H1 (cell line): ENCODE results near the gene NELFA. TPM values are rescaled to one million over a fixed set of nuclear protein-coding genes. Genes with fewer than 3 reads are reported as not detected.

Source experiments
- CTCF ChIA-PET: fragments of 300-600 bp; sonication (Branson Sonifier 250); formaldehyde crosslinking; loops from one replicate; lab custom pipeline; 2021; ENCODE audit not compliant: partially characterized antibody; lab: Charles Lee
- POLR2A ChIA-PET: fragments of 300-600 bp; sonication (Branson Sonifier 250); formaldehyde crosslinking; loops from one replicate; lab custom pipeline; 2021; ENCODE audit warnings: inconsistent platforms; ENCODE audit not compliant: partially characterized antibody; lab: Charles Lee
- DNase-seq, 2 experiments: peaks; one replicate each; pipeline versions ENCODE4 v3.0.0 to v3.0.0-alpha.2; 2010 to 2022; ENCODE audit warnings: low spot score in 2 of 2, low read depth in 1 of 2, mixed read lengths in 1 of 2
- FAIRE-seq: peaks from 2 replicates; lab custom pipeline; 2011; peaks lifted over from hg19 to GRCh38; lab: Jason Lieb, UNC
- H2AFZ ChIP-seq: 2 replicates; pipeline ENCODE4 v1.8.1; 2012; ENCODE audit warnings: low read length, inconsistent platforms
- H2AK5ac ChIP-seq: 2 replicates; pipeline ENCODE4 v1.6.1; 2013; ENCODE audit warnings: low read depth, low read length
- H2BK120ac ChIP-seq: replicated peaks from 2 replicates; pipeline ENCODE3; 2013; ENCODE audit warnings: low read depth, low read length, inconsistent platforms
- H2BK12ac ChIP-seq: 2 replicates; pipeline ENCODE4 v1.6.1; 2013; ENCODE audit warnings: low read depth, low read length
- H2BK15ac ChIP-seq: 2 replicates; pipeline ENCODE4 v1.6.1; 2013; ENCODE audit warnings: low read length
- H2BK20ac ChIP-seq: 2 replicates; pipeline ENCODE4 v1.6.1; 2013; ENCODE audit warnings: low read length
- H2BK5ac ChIP-seq: 2 replicates; pipeline ENCODE4 v1.6.1; 2013; ENCODE audit warnings: low read depth, low read length
- H3K14ac ChIP-seq: 2 replicates; pipeline ENCODE4 v1.6.1; 2013; ENCODE audit warnings: inconsistent platforms; ENCODE audit not compliant: insufficient read length
- H3K18ac ChIP-seq: 2 replicates; pipeline ENCODE4 v1.6.1; 2013; ENCODE audit warnings: low read length; ENCODE audit errors: extremely low read depth
- H3K23ac ChIP-seq: 2 replicates; pipeline ENCODE4 v1.6.1; 2013; ENCODE audit warnings: inconsistent platforms; ENCODE audit not compliant: insufficient read length
- H3K23me2 ChIP-seq: 2 replicates; pipeline ENCODE4 v1.6.1; 2013; ENCODE audit warnings: low read depth, low read length
- H3K27ac ChIP-seq: 2 replicates; pipeline ENCODE4 v1.6.1; 2011; ENCODE audit warnings: low read depth, low read length, inconsistent platforms
- H3K27me3 ChIP-seq, 4 experiments: replicated peaks in 1 of 4; 1 replicate in 1 of 4; 2 replicates in 3 of 4; pipeline versions ENCODE4 v1.6.1 to v1.8.1; 2011 to 2013; ENCODE audit warnings: low read length in 3 of 4, mild to moderate bottlenecking in 3 of 4, inconsistent platforms in 2 of 4, mixed read lengths in 2 of 4, moderate library complexity in 1 of 4; ENCODE audit not compliant: control insufficient read depth in 3 of 4, insufficient read depth in 3 of 4; ENCODE audit errors: extremely low read depth in 1 of 4
- H3K36me3 ChIP-seq, 4 experiments: 2 replicates each; pipeline versions ENCODE4 v1.6.1 to v1.8.1; 2011 to 2013; ENCODE audit warnings: mild to moderate bottlenecking in 4 of 4, low read length in 3 of 4, moderate library complexity in 2 of 4, control low read depth in 1 of 4, inconsistent platforms in 1 of 4; ENCODE audit not compliant: insufficient read depth in 4 of 4, control insufficient read depth in 2 of 4
- H3K4ac ChIP-seq: replicated peaks from 2 replicates; pipeline ENCODE3; 2013; ENCODE audit warnings: low read length, low read depth, mixed read lengths, inconsistent platforms; ENCODE audit not compliant: insufficient read length
- H3K4me1 ChIP-seq, 4 experiments: replicated peaks in 1 of 4; 1 replicate in 1 of 4; 2 replicates in 3 of 4; pipeline versions ENCODE4 v1.6.1 to v1.8.1; 2011 to 2013; ENCODE audit warnings: low read length in 3 of 4, inconsistent platforms in 2 of 4, mixed read lengths in 1 of 4; ENCODE audit not compliant: insufficient read depth in 4 of 4, control insufficient read depth in 3 of 4
- H3K4me2 ChIP-seq, 2 experiments: 2 replicates each; pipeline versions ENCODE4 v1.6.1 to v1.8.1; 2011 to 2013; ENCODE audit warnings: low read depth in 2 of 2, low read length in 2 of 2, control low read depth in 1 of 2, inconsistent platforms in 1 of 2, mild to moderate bottlenecking in 1 of 2; ENCODE audit not compliant: insufficient read depth in 1 of 2
- H3K4me3 ChIP-seq, 4 experiments: fragments of 200-600, 300-600 bp in 1 of 4; sonication (generic), shearing (Covaris generic), sonication (Bioruptor Twin) in 1 of 4; 2 replicates each; pipeline versions ENCODE4 v1.5.1 to v1.8.1; 2011 to 2016; ENCODE audit warnings: low read length in 4 of 4, low read depth in 3 of 4, control low read depth in 2 of 4, inconsistent platforms in 2 of 4, mild to moderate bottlenecking in 2 of 4, mixed read lengths in 1 of 4, moderate library complexity in 1 of 4; ENCODE audit not compliant: insufficient read depth in 2 of 4; ENCODE audit errors: extremely low read depth in 1 of 4
- H3K56ac ChIP-seq: replicated peaks from 2 replicates; pipeline ENCODE3; 2013; ENCODE audit warnings: low read depth, mild to moderate bottlenecking, mixed read lengths, low read length, inconsistent platforms; ENCODE audit not compliant: insufficient read length
- H3K79me1 ChIP-seq: 2 replicates; pipeline ENCODE4 v1.6.1; 2013; ENCODE audit warnings: low read depth, low read length, control low read depth
- H3K79me2 ChIP-seq, 2 experiments: 2 replicates each; pipeline versions ENCODE4 v1.6.1 to v1.8.1; 2012 to 2013; ENCODE audit warnings: low read length in 2 of 2, mild to moderate bottlenecking in 2 of 2, inconsistent platforms in 1 of 2; ENCODE audit not compliant: insufficient read depth in 2 of 2, control insufficient read depth in 1 of 2
- H3K9ac ChIP-seq, 4 experiments: replicated peaks in 1 of 4; 1 replicate in 1 of 4; 2 replicates in 3 of 4; pipeline versions ENCODE4 v1.6.1 to v1.8.1; 2011 to 2013; ENCODE audit warnings: low read depth in 3 of 4, low read length in 3 of 4, control low read depth in 2 of 4, mild to moderate bottlenecking in 2 of 4, moderate library complexity in 2 of 4, inconsistent platforms in 1 of 4; ENCODE audit errors: extremely low read depth in 1 of 4
- H3K9me3 ChIP-seq, 2 experiments: 2 replicates each; pipeline versions ENCODE4 v1.6.1 to v1.8.1; 2012 to 2013; ENCODE audit warnings: mild to moderate bottlenecking in 2 of 2, moderate library complexity in 2 of 2, control low read depth in 1 of 2, inconsistent platforms in 1 of 2, low read depth in 1 of 2, low read length in 1 of 2, mixed read lengths in 1 of 2; ENCODE audit not compliant: insufficient read depth in 2 of 2
- H4K20me1 ChIP-seq, 2 experiments: replicated peaks in 1 of 2; 2 replicates each; pipeline versions ENCODE3 to v1.8.1; 2011 to 2013; ENCODE audit warnings: inconsistent platforms in 2 of 2, low read length in 2 of 2, mild to moderate bottlenecking in 1 of 2; ENCODE audit not compliant: insufficient read depth in 2 of 2, control insufficient read depth in 1 of 2
- H4K5ac ChIP-seq: 2 replicates; pipeline ENCODE4 v1.6.1; 2013; ENCODE audit warnings: low read length, low read depth, mixed read lengths, inconsistent platforms; ENCODE audit not compliant: insufficient read length
- H4K8ac ChIP-seq: 2 replicates; pipeline ENCODE4 v1.8.0; 2013; ENCODE audit warnings: mild to moderate bottlenecking, moderate library complexity, low read length, inconsistent platforms; ENCODE audit not compliant: insufficient read depth; ENCODE audit errors: extremely low read depth
- H4K91ac ChIP-seq: replicated peaks from 2 replicates; pipeline ENCODE3; 2013; ENCODE audit warnings: low read length, mixed read lengths, inconsistent platforms; ENCODE audit not compliant: insufficient read length
- BCL11A ChIP-seq, 2 experiments: IDR thresholded peaks; one replicate each; pipeline ENCODE4 v1.6.1; 2011; ENCODE audit warnings: low read depth in 2 of 2, low read length in 2 of 2, mild to moderate bottlenecking in 2 of 2
- GTF2F1 ChIP-seq: IDR thresholded peaks from 2 replicates; pipeline ENCODE4 v1.6.1; 2012; ENCODE audit warnings: low read depth, low read length, improper control_type of control experiment, borderline replicate concordance
- MAFK ChIP-seq: IDR thresholded peaks from 2 replicates; pipeline ENCODE4 v1.6.1; 2012; ENCODE audit warnings: low read depth, mild to moderate bottlenecking, improper control_type of control experiment, low read length
- RXRA ChIP-seq: IDR thresholded peaks from 2 replicates; pipeline ENCODE4 v1.6.1; 2011; ENCODE audit warnings: low read depth, mild to moderate bottlenecking, low read length, moderate library complexity; ENCODE audit not compliant: insufficient read depth
- SIRT6 ChIP-seq: IDR thresholded peaks from one replicate; pipeline ENCODE4 v1.7.1; 2012; ENCODE audit warnings: low read length, inconsistent platforms
- SP2 ChIP-seq: IDR thresholded peaks from 2 replicates; pipeline ENCODE4 v1.6.1; 2012; ENCODE audit warnings: mild to moderate bottlenecking, low read length, inconsistent platforms
- TAF7 ChIP-seq: optimal IDR thresholded peaks from 2 replicates; pipeline ENCODE3; 2011; ENCODE audit warnings: low read depth, mild to moderate bottlenecking, inconsistent platforms, low read length, moderate library complexity, borderline replicate concordance
- YY1 ChIP-seq: IDR thresholded peaks from 2 replicates; pipeline ENCODE4 v1.6.1; 2011; ENCODE audit warnings: low read depth, mild to moderate bottlenecking, low read length
- WGBS, 2 experiments: shearing (Covaris generic) in 1 of 2; methylation state at CpG; one replicate each; pipeline versions ENCODE4 v1.1.6 to v1.1.7; 2013 to 2015; ENCODE audit warnings: low lambda C conversion rate in 2 of 2, mixed read lengths in 2 of 2, inconsistent platforms in 1 of 2, low coverage in 1 of 2, missing lambda C conversion rate in 1 of 2; ENCODE audit not compliant: insufficient replicate concordance in 2 of 2, insufficient coverage in 1 of 2, insufficient read length in 1 of 2; ENCODE audit errors: extremely low coverage in 1 of 2, missing lambda C conversion rate in 1 of 2; 5-methylcytosine and 5-hydroxymethylcytosine counted together
- polyA plus RNA-seq, 7 experiments: library from polyadenylated mRNA; depleted of rRNA in 3 of 7; stranded (reverse) in 5 of 7; unstranded in 2 of 7; fragments of >200 nt in 5 of 7; fragments of 200-250 nt in 2 of 7; gene quantifications; 1 replicate in 5 of 7; 2 replicates in 1 of 7; 4 replicates in 1 of 7; pipeline versions ENCODE4 v1.2.1 to v1.2.3, GENCODE V29; 2011 to 2013; ENCODE audit warnings: missing spikeins in 2 of 7, mixed read lengths in 2 of 7
- total RNA-seq: library from RNA; stranded (reverse); fragmentation: NEBNext Ultra II Directional; extraction: Animal tissue kit (Norgen Biotek cat#: 25700); gene quantifications from 2 replicates; pipeline ENCODE4 v1.2.1, GENCODE V29; 2021
- TF ChIP-seq, protein P1 (sequence below), 3 experiments: IDR thresholded peaks; 1 replicate in 2 of 3; 2 replicates in 1 of 3; pipeline versions ENCODE4 v1.5.1 to v1.6.1; 2011; ENCODE audit warnings: low read length in 3 of 3, mild to moderate bottlenecking in 3 of 3, inconsistent platforms in 2 of 3, low read depth in 1 of 3, moderate library complexity in 1 of 3; ENCODE audit not compliant: insufficient read depth in 1 of 3; ENCODE audit errors: control extremely low read depth in 1 of 3
- TF ChIP-seq, protein P2 (sequence below): IDR thresholded peaks from 2 replicates; pipeline ENCODE4 v1.6.1; 2011; ENCODE audit warnings: low read length, improper control_type of control experiment

Gene NELFA
- total and polyA plus RNA-seq, 2 of the 8 experiments (the other 6 are each of a cell fraction or from before 2014, with no cell fraction given): 41.8 to 57.5 TPM

DNA sequence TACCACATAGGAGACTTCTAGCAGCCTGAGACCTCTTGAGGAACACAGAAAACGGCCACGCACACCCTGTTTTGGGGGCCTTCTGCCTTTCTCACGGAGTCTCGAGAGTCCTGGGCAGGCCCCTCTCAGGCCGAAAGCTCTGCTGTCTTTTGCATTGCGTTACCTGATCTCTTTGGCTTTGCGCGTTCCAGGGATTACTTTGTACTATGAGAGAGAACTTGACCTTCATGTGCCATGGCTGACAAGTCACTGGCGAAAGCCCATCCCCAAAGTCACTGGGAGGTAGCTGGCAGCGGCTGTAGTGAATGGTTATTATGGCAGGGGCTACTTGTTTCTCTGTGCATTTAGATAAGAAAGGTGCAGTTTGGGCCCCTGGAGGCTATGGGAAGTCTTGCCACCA lies 42.3 kb upstream of the NELFA start:
- Histone ChIP-seq H3K9ac (no peak overlapping the region), H3K4me3 (no peak overlapping the region), H4K8ac (no peak overlapping the region), H2BK5ac (no peak overlapping the region), H3K4me1 (peaks cover 0 to 5% (median 4%) of the 10 kb centered on the region in 4 experiments; a peak in 5 of 7 replicates), H3K79me1 (no peaks in the 10 kb centered on the region), H2BK120ac (no peak overlapping the region), H3K9me3 (no peaks in the 10 kb centered on the region), H3K23me2 (no peaks in the 10 kb centered on the region; the same call in 1 of the 2 replicates), H3K36me3 (no peaks in the 10 kb centered on the region), H4K5ac (no peak overlapping the region), H2BK15ac (no peak overlapping the region), H2BK20ac (no peak overlapping the region), H2AK5ac (no peak overlapping the region), H3K56ac (no peak overlapping the region), H3K27me3 (peaks cover 0 to 7% (median 5%) of the 10 kb centered on the region in 4 experiments; a peak in 6 of 7 replicates), H3K4me2 (no peak overlapping the region), H3K18ac (no peak overlapping the region), H4K20me1 (no peaks in the 10 kb centered on the region), H3K4ac (no peak overlapping the region), H3K79me2 (no peaks in the 10 kb centered on the region), H2BK12ac (no peak overlapping the region), H2AFZ (no peak overlapping the region), H4K91ac (no peak overlapping the region), H3K14ac (no peak overlapping the region), H3K23ac (no peak overlapping the region), H3K27ac (no peak overlapping the region)
- POLR2A ChIA-PET: interaction anchor here (0.8 kb wide), 1 partner anchor 10 kb away, joined by 3 read pairs; no protein-coding TSS in a partner anchor
- WGBS, 2 experiments: 77% methylated on average over 10 of the region's 10 CpGs; no CpG with 5 or more reads in 1 of the 2 experiments
- DNase-seq (no peak), FAIRE-seq (no peak)
- CTCF ChIA-PET: interaction anchor here (0.9 to 1.1 kb wide), 3 partner anchors 16 to 25 kb away, joined by 3 to 4 read pairs (median 3); no protein-coding TSS in a partner anchor
- no peak for TF ChIP-seq MAFK
- TF ChIP-seq, protein P1, sequence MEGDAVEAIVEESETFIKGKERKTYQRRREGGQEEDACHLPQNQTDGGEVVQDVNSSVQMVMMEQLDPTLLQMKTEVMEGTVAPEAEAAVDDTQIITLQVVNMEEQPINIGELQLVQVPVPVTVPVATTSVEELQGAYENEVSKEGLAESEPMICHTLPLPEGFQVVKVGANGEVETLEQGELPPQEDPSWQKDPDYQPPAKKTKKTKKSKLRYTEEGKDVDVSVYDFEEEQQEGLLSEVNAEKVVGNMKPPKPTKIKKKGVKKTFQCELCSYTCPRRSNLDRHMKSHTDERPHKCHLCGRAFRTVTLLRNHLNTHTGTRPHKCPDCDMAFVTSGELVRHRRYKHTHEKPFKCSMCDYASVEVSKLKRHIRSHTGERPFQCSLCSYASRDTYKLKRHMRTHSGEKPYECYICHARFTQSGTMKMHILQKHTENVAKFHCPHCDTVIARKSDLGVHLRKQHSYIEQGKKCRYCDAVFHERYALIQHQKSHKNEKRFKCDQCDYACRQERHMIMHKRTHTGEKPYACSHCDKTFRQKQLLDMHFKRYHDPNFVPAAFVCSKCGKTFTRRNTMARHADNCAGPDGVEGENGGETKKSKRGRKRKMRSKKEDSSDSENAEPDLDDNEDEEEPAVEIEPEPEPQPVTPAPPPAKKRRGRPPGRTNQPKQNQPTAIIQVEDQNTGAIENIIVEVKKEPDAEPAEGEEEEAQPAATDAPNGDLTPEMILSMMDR (IDR thresholded peaks at IDR 0.05; ENCODE audit: control extremely low read depth in 1 of 3, insufficient read depth in 1 of 3, low read depth in 1 of 3, low read length in 3 of 3): no peak
- TF ChIP-seq RXRA: no peak
- TF ChIP-seq SIRT6: no peak
- no peak for TF ChIP-seq BCL11A (IDR thresholded peaks at IDR 0.05; ENCODE audit: low read depth in 2 of 2, low read length in 2 of 2)
- TF ChIP-seq GTF2F1: no peak
- no peak for TF ChIP-seq SP2
- TF ChIP-seq, protein P2, sequence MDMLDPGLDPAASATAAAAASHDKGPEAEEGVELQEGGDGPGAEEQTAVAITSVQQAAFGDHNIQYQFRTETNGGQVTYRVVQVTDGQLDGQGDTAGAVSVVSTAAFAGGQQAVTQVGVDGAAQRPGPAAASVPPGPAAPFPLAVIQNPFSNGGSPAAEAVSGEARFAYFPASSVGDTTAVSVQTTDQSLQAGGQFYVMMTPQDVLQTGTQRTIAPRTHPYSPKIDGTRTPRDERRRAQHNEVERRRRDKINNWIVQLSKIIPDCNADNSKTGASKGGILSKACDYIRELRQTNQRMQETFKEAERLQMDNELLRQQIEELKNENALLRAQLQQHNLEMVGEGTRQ: no peak
- TF ChIP-seq TAF7: no peak
- TF ChIP-seq YY1: no peak
